KBM-7 (cell line): ENCODE results near the gene LINGO1.

ENCODE experiments used
- DNase-seq: peaks from one replicate; pipeline ENCODE4 v3.0.0-alpha.2; 2015
- in situ Hi-C: fragments of 300-500 bp; cut with MboI; formaldehyde crosslinking; loops from 2 replicates; pipeline ENCODE4 v1.14.3; 2020; ENCODE audit warnings: low sequenced_read_pairs, low pct_unique_long_range_greater_than_20kb, mixed read lengths

Gene LINGO1

GRCh38 chr15:77632534-77633133 is at the start of gene LINGO1:
TSS of gene LINGO1 (minus strand) at chr15:77632912. CDS start at chr15:77632315, 597 bp downstream.
- DNase-seq: no peak

GRCh38 chr15:77681362-77681761 is 48.6 kb upstream of the LINGO1 start:
- no peak for DNase-seq
- in situ Hi-C loops: no loop called here

More at GRCh38 chr15:77632534-77633133, at the start of gene LINGO1:
- in situ Hi-C loops: no loop called here

DNA sequence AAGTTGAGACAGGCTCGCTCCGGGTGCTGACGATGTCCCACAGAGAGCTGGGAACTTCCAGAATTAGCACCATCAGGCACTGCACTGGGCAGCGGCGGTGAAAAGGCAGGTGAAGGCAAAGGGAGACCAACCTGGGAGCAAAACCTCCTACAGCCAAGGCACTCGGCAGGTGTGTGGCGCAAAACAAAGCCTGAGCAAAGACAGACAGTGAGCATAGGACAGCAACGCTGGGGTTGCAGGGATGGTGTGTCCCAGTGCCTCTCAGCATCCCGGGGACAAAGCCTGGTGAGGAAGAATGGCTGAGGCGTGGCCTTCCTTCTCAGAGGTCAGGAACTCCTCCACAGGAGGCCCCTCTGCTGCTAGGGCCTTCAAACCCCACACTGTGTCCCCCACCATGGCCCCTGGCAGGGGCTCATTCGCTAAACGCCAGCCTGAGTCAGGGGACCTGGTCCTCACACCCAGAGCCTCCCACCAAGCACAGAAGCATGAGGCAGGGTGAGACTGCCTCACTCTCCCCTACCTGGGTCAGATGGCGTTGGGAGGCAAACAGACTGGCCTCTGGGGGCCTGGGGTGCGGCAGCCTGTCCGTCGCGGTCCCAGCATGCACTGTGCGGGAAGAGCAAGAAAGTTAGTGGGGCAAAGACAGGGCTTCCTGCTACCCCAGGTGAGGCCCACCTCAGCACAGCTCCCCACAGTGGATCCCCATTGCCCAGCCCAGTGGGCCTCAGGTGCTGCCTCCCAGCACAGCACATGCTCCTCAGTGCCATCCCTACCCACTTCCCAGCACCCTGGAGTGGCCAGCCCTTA is 44.1 kb upstream of the LINGO1 start:
- DNase-seq: no peak
- in situ Hi-C loops: no loop called here

- in situ Hi-C loops: no loop called here
- no peak for DNase-seq
These were observed 43.2 kb upstream of the LINGO1 start for GRCh38 chr15:77675806-77676415.

DNA sequence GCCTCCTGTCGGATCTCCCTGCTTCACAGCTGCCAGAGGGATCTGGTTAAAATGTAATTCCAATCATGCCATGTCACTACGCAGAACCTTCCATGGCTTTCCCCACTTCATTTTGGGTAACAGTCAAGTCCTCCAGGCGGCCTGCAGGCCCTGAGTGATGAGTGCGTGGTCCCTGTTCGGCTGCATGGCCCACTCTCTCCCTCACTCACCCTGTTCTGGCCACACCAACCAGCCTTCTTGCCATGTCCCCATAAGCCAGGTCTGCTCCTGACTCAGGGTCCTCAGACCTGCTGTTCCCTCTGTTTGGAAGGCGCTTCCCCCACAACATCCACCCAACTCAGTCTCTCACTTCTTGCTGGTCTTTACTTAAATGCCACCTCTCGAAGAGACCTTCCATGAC is 41.6 kb upstream of the LINGO1 start:
- DNase-seq: no peak
- in situ Hi-C loops: no loop called here

GRCh38 chr15:77673866-77674265 is 41.2 kb upstream of the LINGO1 start:
- in situ Hi-C loops: no loop called here
- DNase-seq: no peak

- in situ Hi-C loops: no loop called here
- DNase-seq: no peak
These were observed 39.4 kb upstream of the LINGO1 start for GRCh38 chr15:77672135-77672534.

DNA sequence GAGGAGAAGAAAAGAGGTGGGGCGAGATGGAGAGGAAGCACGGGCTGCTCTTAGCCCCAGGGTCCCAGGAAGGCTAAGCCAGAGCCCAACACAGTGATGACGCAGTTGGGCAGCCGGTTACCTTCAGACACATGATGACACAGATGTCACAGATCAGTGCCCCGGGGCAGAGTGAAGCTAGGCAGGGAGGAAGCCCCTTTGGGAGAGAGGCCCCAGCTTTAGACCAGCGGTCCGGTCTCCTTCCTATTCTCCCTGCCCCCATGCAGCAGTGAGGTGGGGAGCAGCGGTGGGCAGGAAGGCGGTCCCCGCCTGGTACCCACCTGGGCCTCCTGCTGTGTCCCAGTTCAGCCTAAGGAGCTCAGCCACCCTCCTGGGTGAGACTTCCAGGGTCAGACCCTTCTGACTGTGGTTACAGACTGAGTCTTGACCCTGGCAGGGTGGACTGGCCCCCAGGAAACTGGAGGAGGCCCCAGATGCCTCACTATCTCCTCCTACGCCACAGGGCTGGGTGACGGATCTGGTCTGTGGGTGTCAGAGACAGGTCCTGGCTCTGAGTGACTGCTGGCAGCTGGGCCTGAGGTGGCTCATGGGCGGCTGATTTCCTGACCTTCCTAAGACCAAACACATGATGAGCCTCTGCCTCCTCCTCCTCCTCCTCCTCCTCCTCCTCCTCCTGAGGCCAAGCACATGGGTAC is 38.8 kb upstream of the LINGO1 start:
- DNase-seq: no peak
- in situ Hi-C loops: no loop called here

- in situ Hi-C loops: no loop called here
These were observed 38.0 kb upstream of the LINGO1 start for GRCh38 chr15:77670558-77671361.

DNA sequence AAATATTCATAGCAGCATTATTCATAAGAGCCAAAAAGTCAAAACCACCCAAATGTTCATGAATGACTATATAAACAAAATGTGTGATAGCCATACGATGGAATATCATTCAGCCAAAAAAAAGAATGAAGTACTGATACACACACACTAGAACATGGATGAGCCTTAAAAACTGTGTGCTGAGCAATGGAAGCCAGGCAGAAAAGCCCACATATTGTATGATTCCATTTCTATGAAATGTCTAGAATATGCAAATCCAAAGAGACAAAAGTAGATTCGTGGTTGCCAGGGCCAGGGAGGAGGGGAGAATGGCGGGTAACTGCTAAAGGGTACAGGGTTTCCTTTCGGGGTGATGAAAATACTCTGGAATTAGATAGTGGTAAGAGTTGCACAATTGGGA is 37.2 kb upstream of the LINGO1 start:
- in situ Hi-C loops: no loop called here
- DNase-seq: no peak

More at GRCh38 chr15:77670558-77671361, 38.0 kb upstream of the LINGO1 start:
- no peak for DNase-seq

DNA sequence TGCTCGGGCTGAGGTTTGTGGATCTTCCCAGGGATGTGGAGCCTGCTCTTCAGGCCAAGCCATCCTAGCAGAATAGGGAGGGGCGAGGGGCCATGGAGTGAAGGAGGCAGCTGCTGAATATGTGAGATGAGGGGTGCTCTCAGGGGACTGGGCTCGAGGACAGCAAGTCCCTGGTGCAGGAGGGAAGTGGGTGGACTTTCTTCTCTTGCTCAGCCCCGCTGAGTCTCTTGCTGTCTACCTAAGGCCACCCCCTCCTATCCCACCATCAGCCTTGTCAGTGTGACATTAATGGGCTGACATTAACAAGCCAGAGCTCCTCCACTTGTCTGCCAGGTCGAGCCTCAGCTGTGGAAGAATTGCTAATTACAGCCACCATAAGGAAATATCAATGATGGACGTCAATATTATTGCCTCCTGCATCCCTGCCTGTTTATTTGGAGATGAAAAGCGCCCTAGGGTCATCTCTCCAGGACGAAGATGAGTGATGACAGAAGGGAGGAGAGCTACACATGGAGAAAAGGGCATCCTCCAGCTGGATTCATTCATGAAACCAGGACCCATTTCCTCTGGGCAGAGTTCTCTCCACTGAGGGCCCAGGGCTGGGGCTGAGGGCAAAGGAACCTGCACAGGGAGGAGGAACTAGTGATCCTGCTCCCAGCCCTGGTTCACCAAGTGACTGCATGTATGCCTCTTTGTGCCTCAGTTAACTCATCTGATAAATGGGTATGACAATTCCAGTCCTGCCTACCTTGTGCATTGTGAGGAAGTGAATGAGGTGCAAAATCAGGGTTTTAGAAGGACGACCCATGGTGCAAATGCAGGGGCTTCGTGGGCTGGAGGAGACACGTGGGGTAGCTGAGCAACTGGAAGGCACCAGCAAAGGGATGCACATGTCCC is 34.9 kb upstream of the LINGO1 start:
- in situ Hi-C loops: no loop called here
- DNase-seq: no peak

DNA sequence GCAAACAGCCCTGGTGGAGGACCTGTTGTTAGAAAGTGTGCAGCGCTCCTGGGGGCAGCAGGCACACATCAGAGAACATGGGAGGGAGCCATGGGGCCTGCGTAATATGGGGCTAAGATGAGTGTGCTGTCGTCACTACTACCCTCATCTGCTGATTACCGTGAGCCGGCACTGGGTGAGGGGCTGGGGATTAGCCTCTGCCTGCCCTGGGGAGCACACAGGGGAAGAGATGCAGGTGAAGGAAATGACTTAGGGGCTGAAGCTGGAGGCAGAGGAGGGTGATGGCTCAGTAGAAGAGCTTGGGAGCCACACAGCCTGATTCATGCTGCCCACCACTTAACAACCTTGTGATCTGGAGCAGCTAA is 33.6 kb upstream of the LINGO1 start:
- in situ Hi-C loops: no loop called here
- DNase-seq: no peak

DNA sequence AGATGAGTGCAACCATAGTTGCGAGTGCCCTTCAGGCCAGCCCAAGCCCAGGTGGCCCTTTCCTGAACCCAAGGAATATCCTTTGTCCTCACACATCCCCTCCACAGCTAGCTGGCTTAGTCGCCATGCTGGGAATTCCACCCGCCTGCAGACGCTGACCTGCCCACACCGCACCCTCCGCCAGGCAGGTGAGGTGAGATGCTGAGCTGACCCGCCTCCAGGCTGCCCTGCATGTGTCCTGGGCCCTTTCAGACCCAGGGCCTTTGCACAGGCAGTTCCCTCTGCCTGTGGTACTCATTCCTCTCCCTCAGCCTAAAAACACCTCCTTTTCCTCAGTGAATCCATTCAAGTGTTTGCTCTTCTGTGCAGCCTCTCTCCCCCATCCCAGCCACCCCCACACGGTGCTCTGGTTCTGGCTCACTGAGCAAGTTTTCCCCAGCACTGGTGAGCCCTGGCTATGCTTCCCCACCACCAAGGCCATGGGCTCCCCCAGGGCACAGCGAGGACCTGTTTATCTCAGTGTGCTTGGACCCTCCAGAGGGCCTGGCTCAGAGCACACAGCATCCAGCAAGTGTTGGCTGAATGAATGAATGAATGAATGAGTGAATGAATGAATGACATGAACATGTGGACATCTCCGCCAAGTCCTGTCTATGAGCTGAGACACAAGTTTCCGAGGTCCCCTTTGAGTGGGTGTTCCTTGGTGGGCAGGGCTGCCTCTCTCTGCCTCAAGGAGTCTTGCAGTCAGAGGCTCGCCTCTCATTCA is 33.0 kb upstream of the LINGO1 start:
- in situ Hi-C loops: no loop called here
- DNase-seq: no peak

DNA sequence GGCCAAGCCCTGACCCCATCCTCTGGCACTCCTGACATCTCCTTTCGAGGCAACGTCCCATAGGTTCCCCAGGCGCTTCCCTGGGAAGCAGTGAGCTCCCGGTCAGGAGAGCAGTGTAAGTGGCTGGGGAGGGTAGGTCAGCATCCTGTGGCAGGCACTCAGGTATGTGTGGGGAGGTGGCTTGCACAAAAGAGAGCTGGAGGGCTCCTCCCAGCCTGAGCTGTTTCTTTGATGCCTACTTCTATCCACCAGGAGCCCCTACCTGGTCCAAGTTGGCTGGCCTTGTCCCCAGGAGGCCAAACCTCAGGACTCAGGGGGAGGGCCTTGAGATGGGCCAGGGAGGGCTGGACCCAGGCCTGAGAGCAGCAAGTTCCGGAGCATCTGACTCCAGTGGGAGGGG is 31.7 kb upstream of the LINGO1 start:
- in situ Hi-C loops: no loop called here
- no peak for DNase-seq

- in situ Hi-C loops: no loop called here
- no peak for DNase-seq
These were observed 30.5 kb upstream of the LINGO1 start for GRCh38 chr15:77663256-77663655.

DNA sequence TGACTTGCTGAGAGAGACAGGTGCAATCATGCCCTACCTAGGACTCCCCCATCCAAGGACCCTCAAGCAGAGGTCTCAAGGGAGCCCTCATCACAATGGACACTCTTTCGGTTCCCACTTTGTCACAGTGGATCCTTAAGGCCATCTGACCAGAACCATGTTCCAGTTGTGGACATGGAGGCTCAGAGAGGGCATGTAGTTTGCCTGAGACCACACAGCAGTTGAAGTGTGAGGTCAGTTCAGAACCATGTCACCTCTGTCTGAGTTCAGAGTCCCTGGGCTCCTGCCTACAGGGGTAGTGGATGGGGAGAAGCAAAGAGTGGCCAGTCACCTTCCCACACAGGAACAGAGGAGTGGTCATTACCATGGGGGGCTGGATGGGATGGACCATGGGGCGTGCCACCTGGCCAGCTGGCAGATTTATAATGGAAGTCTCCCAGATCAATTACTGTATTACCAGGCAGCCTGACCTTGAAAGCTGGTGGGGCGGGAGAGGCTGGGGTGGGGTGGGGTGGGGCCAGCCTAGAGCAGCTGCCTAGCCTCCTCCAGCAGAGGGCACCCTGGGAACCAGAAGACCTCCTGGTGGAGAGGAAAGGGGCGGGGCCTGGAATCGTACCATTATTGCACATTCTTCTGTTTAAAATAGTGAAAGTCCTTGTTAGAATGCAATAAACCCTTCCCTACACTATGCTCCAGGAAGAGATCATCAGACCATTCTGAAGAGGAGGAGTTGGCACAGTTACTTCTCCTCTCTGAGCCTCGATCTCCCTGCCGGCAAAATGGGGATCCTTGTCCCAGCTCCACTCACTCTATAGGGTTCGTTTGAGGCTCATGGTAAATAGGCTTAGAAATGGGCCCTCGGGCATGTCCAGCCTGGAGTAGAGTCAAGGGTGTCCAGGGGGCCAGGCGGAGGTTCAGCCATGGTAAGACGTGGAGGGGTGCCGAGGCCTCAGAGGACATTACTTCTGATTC is 26.9 kb upstream of the LINGO1 start:
- peak; percentile 68 for DNase-seq
- in situ Hi-C loops: no loop called here
